ENCODE results near the gene DCAF11.

GRCh38 chr14:24141097-24141880, 26.7 kb downstream of the DCAF11 start, which contains the start of gene EMC9:
- TF ChIP-seq, protein P1, sequence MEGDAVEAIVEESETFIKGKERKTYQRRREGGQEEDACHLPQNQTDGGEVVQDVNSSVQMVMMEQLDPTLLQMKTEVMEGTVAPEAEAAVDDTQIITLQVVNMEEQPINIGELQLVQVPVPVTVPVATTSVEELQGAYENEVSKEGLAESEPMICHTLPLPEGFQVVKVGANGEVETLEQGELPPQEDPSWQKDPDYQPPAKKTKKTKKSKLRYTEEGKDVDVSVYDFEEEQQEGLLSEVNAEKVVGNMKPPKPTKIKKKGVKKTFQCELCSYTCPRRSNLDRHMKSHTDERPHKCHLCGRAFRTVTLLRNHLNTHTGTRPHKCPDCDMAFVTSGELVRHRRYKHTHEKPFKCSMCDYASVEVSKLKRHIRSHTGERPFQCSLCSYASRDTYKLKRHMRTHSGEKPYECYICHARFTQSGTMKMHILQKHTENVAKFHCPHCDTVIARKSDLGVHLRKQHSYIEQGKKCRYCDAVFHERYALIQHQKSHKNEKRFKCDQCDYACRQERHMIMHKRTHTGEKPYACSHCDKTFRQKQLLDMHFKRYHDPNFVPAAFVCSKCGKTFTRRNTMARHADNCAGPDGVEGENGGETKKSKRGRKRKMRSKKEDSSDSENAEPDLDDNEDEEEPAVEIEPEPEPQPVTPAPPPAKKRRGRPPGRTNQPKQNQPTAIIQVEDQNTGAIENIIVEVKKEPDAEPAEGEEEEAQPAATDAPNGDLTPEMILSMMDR (IDR thresholded peaks at IDR 0.05), result peak; percentile 27 to 90 (median 80)
- TF ChIP-seq POLR2A (IDR thresholded peaks at IDR 0.05), result peak in 3 of 4 donors; percentile 27 to 91 (median 67)

Data from esophagus squamous epithelium (tissue), 4 donors.